Inflammatory macrophage treated with lipopolysaccharide for 1 hour (primary cell): Measurements from ENCODE around the gene SYCP2.
"Not testable (repeated sequence)": the region's sequence is repeated elsewhere in the genome, so short reads cannot be mapped to it uniquely, and the experiment has no call there.

Source experiments
- DNase-seq, 2 donors: peaks; one replicate each; pipeline ENCODE4 v3.0.0-alpha.2; 2020 to 2022

The SYCP2 gene

DNA sequence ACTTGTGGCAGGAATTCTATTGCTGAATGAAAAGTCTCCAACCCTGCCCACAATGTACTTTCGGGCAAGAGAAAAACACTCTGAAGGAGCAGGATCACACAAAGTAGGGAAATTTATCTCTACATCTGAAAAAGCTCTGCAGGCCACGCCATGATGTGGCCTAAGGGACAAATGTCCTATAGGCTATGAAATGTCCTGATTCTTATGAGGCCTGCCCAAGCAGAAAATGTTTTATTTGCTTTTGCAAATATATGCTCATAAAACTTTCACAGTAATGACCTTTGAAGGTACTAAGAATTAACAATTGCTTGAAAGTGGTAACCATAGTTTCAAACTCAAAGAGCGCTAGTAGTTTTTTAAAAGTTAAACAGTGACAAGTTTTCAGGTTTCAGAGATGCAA is 31.0 kb downstream of the SYCP2 start:
- DNase-seq, result no peak

DNA sequence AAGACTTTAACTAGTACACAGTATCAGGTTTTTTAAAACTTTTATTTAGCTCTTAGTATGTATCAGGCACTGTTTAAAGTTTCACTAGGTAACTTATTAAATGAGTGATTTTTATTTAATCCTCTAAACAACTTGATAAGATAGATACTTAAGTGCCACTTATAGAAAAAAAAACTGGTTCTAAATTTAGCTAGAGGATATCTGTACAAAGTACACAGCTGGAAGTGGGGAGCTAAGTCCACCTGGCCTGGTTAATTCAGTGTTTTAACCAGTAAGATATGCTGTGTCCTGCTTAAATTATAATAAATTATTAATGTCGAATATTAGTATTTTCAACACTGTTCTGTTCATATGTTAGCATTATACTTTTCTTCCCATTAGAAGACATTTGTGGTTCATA is 37.5 kb downstream of the SYCP2 start:
- DNase-seq, result no peak

- DNase-seq, result no peak
Measured at GRCh38 chr20:59891581-59891980, 41.9 kb downstream of the SYCP2 start.

DNA sequence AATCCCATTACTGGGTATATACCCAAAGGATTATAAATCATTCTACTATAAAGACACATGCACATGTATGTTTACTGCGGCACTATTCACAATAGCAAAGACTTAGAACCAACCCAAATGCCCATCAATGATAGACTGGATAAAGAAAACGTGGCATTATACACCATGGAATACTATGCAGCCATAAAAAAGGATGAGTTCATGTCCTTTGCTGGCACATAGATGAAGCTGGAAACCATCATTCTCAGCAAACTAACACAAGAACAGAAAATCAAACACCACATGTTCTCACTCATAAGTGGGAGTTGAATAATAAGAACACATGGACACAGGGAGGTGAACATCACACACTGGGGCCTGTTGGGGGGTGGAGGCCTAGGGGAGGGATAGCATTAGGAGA is 43.4 kb downstream of the SYCP2 start:
- DNase-seq, result not testable (repeated sequence)

GRCh38 chr20:59888050-59888449 is 45.4 kb downstream of the SYCP2 start:
- DNase-seq, result no peak

DNA sequence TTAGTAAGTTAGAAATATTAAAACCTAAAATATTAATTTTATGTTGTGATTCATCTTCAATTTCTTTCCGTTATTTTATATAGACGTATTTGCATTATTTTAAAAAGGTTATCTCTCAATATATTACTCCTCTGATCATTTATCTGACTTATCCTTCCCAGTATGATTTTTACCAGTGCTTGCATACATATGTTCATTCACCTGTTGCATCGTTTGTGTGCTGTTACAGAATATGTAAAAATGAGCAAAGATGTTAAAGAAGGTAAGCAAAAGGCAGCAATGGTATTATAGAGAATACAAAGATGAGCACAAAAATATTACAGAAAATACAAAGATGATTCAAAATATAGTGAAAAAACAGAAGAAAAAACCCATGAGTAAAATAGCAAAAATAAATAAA is 48.9 kb downstream of the SYCP2 start:
- no peak for DNase-seq

DNA sequence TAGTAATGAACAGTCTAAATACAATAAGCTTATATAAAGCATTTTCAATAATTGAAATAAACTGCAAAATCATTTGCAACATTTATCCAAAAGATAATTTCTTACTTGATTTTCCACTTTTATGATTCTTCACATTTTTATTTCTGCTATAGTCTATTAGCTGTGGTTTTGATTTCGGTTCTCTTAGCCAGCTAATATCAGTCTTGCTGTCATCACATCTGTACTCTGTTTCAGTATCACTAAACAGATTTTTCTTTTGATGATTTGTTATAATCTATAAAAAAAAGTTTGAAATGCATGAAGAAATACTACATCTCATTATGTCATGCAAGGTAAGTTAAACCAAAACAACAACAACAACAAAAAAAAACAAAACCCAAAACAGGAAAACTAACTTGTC is 53.2 kb downstream of the SYCP2 start:
- DNase-seq, result no peak

- DNase-seq, result no peak
Measured at GRCh38 chr20:59873409-59873808, 60.0 kb downstream of the SYCP2 start.

DNA sequence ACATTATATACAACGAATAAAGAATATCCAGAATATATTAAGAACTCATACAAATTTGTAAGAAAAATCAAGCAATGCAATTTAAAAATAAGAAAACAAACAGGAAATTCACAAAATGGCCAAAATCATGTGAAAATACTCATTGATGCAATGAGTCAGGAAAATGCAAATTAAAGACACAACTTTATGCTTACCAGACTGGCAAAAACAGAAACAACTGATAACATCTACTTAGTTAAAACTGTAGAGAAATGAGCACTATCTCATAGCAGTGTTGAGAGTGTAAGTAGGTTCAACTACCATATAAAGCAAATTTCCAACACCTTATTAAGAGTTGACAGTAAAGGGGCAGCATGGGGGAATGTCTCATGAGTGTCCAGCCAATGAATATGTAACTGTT is 62.3 kb downstream of the SYCP2 start:
- no peak for DNase-seq

GRCh38 chr20:59866338-59866737 is 67.1 kb downstream of the SYCP2 start:
- DNase-seq, result no peak

GRCh38 chr20:59864726-59865125 is 68.7 kb downstream of the SYCP2 start:
- no peak for DNase-seq

- no peak for DNase-seq
Measured at GRCh38 chr20:59863058-59863457, 70.4 kb downstream of the SYCP2 start.

DNA sequence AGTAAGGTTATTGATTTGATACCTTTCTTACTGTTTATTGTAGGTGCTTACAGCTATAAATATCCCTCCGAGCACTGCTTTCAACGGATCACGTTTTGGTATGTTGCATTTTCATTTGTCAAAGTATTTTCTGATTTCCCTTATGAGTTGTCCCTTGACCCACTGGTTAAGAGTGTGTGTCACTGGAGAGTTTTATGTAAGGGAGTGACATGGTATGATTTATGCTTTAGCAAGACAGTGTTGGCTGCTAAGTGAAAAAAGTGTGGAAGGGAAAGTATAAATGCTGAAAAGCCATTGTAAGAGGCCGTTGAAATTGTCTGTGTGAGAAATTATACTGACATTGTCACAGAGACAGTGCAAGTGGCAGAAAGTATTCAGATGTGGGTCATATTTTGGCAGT is 72.0 kb downstream of the SYCP2 start:
- DNase-seq, result no peak

GRCh38 chr20:59858425-59858824 is 75.0 kb downstream of the SYCP2 start:
- no peak for DNase-seq

GRCh38 chr20:59857966-59858365 is 75.5 kb downstream of the SYCP2 start:
- no peak for DNase-seq

GRCh38 chr20:59856941-59857340 is 76.5 kb downstream of the SYCP2 start:
- DNase-seq, result not testable (repeated sequence)

DNA sequence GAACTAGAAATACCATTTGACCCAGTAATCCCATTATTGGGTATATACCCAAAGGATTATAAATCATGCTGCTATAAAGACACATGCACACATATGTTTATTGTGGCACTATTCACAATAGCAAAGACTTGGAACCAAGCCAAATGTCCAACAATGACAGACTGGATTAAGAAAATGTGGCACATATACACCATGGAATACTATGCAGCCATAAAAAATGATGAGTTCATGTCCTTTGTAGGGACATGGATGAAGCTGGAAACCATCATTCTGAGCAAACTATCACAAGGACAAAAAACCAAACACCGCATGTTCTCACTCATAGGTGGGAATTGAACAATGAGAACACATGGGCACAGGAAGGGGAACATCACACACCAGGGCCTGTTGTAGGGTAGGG is 76.9 kb downstream of the SYCP2 start:
- DNase-seq, result not testable (repeated sequence)

- peak; percentile 12 to 68 for DNase-seq
Measured at GRCh38 chr20:59850018-59850641, 83.3 kb downstream of the SYCP2 start.

DNA sequence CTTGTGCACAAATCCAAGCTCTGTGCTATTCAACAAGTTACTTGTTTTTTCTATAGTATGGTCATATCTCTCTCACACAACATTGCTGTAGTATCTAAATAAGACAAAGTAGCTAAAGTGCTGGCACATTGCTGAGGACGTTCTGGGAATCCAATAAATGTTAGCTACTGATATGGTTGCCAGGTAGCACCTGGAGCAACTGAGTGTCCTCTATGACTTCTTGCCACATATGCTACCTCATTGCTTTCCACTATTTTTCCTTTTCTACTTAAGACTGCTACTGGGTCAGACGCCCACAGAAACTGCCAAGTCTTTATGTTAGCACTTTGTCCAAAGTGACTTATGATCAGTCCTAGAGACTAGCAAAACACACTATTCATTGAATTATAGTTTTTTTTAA is 85.3 kb downstream of the SYCP2 start:
- DNase-seq, result no peak

GRCh38 chr20:59845472-59845871 is 88.0 kb downstream of the SYCP2 start:
- DNase-seq, result no peak

- DNase-seq, result no peak
Measured at GRCh38 chr20:59839400-59839799, 94.0 kb downstream of the SYCP2 start.

DNA sequence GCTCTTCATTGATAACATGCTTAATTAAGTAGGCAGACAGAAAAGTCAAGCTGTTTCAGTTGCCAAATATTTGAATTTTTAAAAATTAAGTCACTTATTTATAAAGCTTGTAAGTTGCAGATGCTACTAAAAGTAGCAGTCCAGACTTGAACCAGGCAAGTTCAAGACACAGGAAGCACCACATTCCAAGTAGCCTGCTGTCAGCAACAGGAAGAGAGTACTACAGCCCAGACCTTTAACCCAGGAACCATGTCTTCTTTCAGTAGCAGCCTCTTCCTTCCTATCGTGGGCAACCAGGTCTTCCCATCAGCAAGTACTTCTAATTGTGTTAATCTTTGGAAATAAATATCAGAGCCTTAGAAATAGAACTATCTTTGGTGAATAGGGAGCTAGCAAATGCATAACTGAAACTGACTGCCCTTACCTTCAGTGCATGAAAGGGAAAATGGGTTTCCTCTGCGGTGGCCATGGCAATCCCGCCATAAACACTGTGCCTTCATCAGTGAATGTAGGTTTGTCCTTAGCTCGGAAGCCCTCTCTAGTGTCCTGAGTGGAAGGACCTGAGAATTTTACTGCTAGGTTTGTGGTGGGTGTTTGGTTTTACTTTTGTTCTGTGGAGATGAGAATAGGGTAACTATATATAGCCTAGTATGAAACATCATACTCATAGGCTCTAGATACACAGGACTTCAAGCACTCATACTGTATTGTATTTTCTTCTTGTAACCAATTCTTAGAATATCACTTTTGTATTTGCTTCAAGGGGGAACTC is 95.6 kb downstream of the SYCP2 start:
- no peak for DNase-seq

- DNase-seq, result no peak
Measured at GRCh38 chr20:59836767-59837166, 96.7 kb downstream of the SYCP2 start.

- no peak for DNase-seq
Measured at GRCh38 chr20:59835448-59836395, 97.7 kb downstream of the SYCP2 start.
